Pancreas (tissue), 10 donors: ENCODE results near the gene PTPRM. TPM values are rescaled to one million over a fixed set of nuclear protein-coding genes. Genes with fewer than 3 reads are reported as not detected.

Experiments used
- ATAC-seq, 4 donors: fragments of 200-7000 bp; cut with Tn5 transposase; one replicate each; pipeline versions ENCODE4 v1.8.0 to v1.9.1; 2020; ENCODE audit warnings: mild to moderate bottlenecking in 4 of 4, moderate library complexity in 4 of 4
- DNase-seq, 6 donors: peaks; one replicate each; pipeline ENCODE4 v3.0.0-alpha.2; 2020
- FAIRE-seq: peaks from 2 replicates; lab custom pipeline; 2012; peaks lifted over from hg19 to GRCh38; lab: Jason Lieb, UNC
- H3K27ac ChIP-seq, 4 donors: fragments of 200-600 bp; sonication (generic); 1 replicate in 3 of 4; 2 replicates in 1 of 4; pipeline versions ENCODE4 v1.5.0 to v1.8.0; 2020
- H3K27me3 ChIP-seq, 4 donors: fragments of 200-600 bp; one replicate each; pipeline ENCODE4 v1.8.0; 2021
- H3K36me3 ChIP-seq, 3 donors: fragments of 200-600 bp; sonication (generic) in 1 of 3; one replicate each; pipeline versions ENCODE4 v1.5.0 to v1.8.0; 2020 to 2021
- H3K4me1 ChIP-seq, 3 donors: fragments of 200-600 bp; one replicate each; pipeline ENCODE4 v1.8.0; 2021
- H3K4me3 ChIP-seq, 4 donors: fragments of 200-600 bp; sonication (generic) in 2 of 4; one replicate each; pipeline versions ENCODE4 v1.5.0 to v1.8.0; 2020 to 2021
- H3K9me3 ChIP-seq, 4 donors: fragments of 200-600 bp; one replicate each; pipeline ENCODE4 v1.8.0; 2021
- WGBS, 2 donors: extraction: QIAGEN DNeasy Blood & Tissue Kit; methylation state at CpG; one replicate each; pipeline ENCODE4 v1.1.7; 2013; 5-methylcytosine and 5-hydroxymethylcytosine counted together
- intact Hi-C, 3 donors: fragments of 100-400 bp; cut with DNase I; formaldehyde crosslinking; loops; one replicate each; pipeline versions ENCODE4 v1.11.1 to v1.14.2; 2022
- polyA plus RNA-seq, 2 donors: library from polyadenylated mRNA; stranded (reverse); fragments of 200-250 nt; gene quantifications; one replicate each; pipeline ENCODE4 v1.2.3, GENCODE V29; 2013
- total RNA-seq, 6 donors: library from RNA; stranded (reverse); fragmentation: NEBNext Ultra II Directional in 4 of 6; extraction: Animal tissue kit (Norgen Biotek cat#: 25700) in 4 of 6; gene quantifications; one replicate each; pipeline versions ENCODE4 v1.2.1 to v1.2.4, GENCODE V29; 2021 to 2023
- TF ChIP-seq, protein P1 (sequence below), 4 donors: fragments of 200-600 bp; sonication (generic) in 3 of 4; IDR thresholded peaks; one replicate each; pipeline versions ENCODE4 v1.5.0 to v1.8.0; 2021; ENCODE audit warnings: antibody characterized with exemption in 4 of 4
- donor health status: healthy with polysubstance abuse.
- donor health status: DM: no; HTN: no; CAD: no; lungs with moderate emphysema.
- donor health status: DM: no; HTN: no; CAD: no.
- donor health status: control.
- donor health status: control.
- donor health status: Bipolar disorder and iron deficiency.
- donor health status: DM: yes; HTN: yes; CAD: no.
- donor health status: DM: no; HTN: no; CAD: no.
- donor health status: DM: no; HTN: no; CAD: no.
- donor health status: DM: yes; HTN: yes; CAD: no.

Gene PTPRM
- total and polyA plus RNA-seq, 8 donors: 14.5 to 50.7 (median 19.7) TPM

DNA sequence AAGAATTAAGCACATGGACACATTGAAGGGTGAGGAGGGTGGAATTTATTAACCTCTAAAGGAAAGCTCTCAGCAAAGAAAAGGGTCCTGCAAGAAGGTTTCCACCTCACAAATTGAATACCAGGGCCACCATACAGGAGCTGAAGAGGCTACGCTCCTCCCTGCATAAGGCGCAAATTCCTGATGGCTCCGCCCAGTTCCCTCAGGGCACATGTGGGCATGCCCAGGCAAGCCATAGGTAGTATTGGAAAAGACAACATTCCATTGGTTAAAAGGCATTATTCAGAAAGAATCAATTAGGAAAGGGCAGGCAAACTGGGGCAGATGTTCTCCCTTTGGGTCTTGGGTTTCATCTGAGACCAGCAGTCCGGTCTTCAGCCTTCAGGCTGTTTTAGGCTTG, 161.2 kb downstream of the PTPRM start:
- TF ChIP-seq, protein P1, sequence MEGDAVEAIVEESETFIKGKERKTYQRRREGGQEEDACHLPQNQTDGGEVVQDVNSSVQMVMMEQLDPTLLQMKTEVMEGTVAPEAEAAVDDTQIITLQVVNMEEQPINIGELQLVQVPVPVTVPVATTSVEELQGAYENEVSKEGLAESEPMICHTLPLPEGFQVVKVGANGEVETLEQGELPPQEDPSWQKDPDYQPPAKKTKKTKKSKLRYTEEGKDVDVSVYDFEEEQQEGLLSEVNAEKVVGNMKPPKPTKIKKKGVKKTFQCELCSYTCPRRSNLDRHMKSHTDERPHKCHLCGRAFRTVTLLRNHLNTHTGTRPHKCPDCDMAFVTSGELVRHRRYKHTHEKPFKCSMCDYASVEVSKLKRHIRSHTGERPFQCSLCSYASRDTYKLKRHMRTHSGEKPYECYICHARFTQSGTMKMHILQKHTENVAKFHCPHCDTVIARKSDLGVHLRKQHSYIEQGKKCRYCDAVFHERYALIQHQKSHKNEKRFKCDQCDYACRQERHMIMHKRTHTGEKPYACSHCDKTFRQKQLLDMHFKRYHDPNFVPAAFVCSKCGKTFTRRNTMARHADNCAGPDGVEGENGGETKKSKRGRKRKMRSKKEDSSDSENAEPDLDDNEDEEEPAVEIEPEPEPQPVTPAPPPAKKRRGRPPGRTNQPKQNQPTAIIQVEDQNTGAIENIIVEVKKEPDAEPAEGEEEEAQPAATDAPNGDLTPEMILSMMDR (IDR thresholded peaks at IDR 0.05): no peak
- H3K27me3 ChIP-seq: no peaks in the 10 kb centered on the region
- H3K27ac ChIP-seq: no peak overlapping the region
- peaks cover 31 to 36% (median 33%) of the 10 kb centered on the region in 3 donors for H3K4me1 ChIP-seq
- no peaks in the 10 kb centered on the region for H3K9me3 ChIP-seq
- 97 to 98% methylated on average over 4 of the region's 4 CpGs for WGBS, 2 donors
- H3K4me3 ChIP-seq: no peak overlapping the region
- FAIRE-seq (no peak), DNase-seq (no peak), ATAC-seq (peak in 1 of 4 donors; percentile 33)
- intact Hi-C loops: no loop called here
- no peaks in the 10 kb centered on the region for H3K36me3 ChIP-seq

DNA sequence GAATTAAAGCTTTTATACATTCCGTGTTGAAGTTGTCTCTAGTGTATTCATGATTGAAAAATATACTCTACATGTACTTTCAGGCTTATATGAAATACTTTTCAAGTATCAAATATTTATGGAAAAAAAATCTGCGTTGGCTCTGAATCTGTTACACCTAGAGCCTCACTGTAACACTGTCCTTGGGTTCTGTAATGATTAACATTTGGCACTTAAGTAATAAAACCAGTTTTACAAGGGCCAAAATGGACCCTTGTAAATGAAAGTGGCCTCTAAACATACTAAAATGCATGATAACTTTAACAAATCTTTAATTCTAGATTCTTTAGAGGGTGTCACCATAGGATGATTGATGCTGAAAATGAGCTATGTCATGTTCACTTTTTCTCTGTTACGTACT, 162.8 kb downstream of the PTPRM start:
- Histone ChIP-seq H3K9me3 (no peaks in the 10 kb centered on the region), H3K27me3 (no peaks in the 10 kb centered on the region), H3K4me1 (peaks cover 34 to 39% (median 37%) of the 10 kb centered on the region in 3 donors), H3K4me3 (no peak overlapping the region), H3K27ac (peak overlapping the region in 3 of 4 donors; percentile 11 to 63 (median 61)), H3K36me3 (no peaks in the 10 kb centered on the region)
- DNase-seq (no peak), FAIRE-seq (peak; percentile 49), ATAC-seq (peak; percentile 86 to 94 (median 93))
- intact Hi-C loops: no loop called here
- WGBS, 2 donors: 15 to 17% methylated on average over 3 of the region's 3 CpGs
- TF ChIP-seq, protein P1 (IDR thresholded peaks at IDR 0.05): no peak

- TF ChIP-seq, protein P1 (IDR thresholded peaks at IDR 0.05): no peak
- intact Hi-C loops: no loop called here
- Histone ChIP-seq H3K27ac (peak overlapping the region in 2 of 4 donors; percentile 61 to 63), H3K36me3 (no peaks in the 10 kb centered on the region), H3K27me3 (no peaks in the 10 kb centered on the region), H3K4me3 (no peak overlapping the region), H3K9me3 (no peaks in the 10 kb centered on the region), H3K4me1 (peaks cover 41 to 46% (median 45%) of the 10 kb centered on the region in 3 donors)
- ATAC-seq (no peak), DNase-seq (no peak), FAIRE-seq (no peak)
- WGBS, 2 donors: 39 to 46% methylated on average over 4 of the region's 4 CpGs
Measured at GRCh38 chr18:7730682-7731081, 163.6 kb downstream of the PTPRM start.

DNA sequence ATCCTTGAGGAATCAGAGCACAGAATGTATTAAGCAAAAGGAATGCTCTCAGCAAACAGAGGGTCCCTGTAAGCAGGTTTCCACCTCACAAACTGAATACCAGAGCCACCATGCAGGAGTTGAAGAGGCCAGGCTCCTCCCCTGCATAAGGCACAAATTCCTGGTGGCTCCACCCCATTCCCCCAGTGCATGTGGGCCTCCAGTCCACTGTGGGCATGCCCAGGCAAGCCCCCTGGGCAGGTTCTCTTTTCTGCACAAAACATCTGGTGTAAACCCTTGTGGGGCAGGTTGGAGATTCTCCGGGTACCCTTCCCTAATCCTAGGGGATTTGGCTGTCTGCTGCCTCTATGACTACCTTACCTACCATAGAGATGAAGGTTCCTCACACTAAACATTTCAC, 166.5 kb downstream of the PTPRM start:
- Histone ChIP-seq H3K27me3 (no peaks in the 10 kb centered on the region), H3K9me3 (no peaks in the 10 kb centered on the region), H3K27ac (no peak overlapping the region), H3K36me3 (no peaks in the 10 kb centered on the region), H3K4me1 (peaks cover 38 to 46% (median 44%) of the 10 kb centered on the region in 3 donors), H3K4me3 (no peak overlapping the region)
- TF ChIP-seq, protein P1 (IDR thresholded peaks at IDR 0.05): no peak
- DNase-seq: no peak
- intact Hi-C loops: no loop called here
- 100% methylated on average over 1 of the region's 1 CpG for WGBS, 2 donors
- FAIRE-seq: no peak
- no peak for ATAC-seq

- Histone ChIP-seq H3K27me3 (no peaks in the 10 kb centered on the region), H3K4me3 (no peak overlapping the region), H3K36me3 (no peaks in the 10 kb centered on the region), H3K4me1 (peaks cover 27 to 35% (median 34%) of the 10 kb centered on the region in 3 donors), H3K27ac (peak overlapping the region in 2 of 4 donors; percentile 68 to 70), H3K9me3 (no peaks in the 10 kb centered on the region)
- intact Hi-C loops: no loop called here
- ATAC-seq (peak in 2 of 4 donors; percentile 19 to 30), FAIRE-seq (no peak), DNase-seq (no peak)
- TF ChIP-seq, protein P1 (IDR thresholded peaks at IDR 0.05): peak in 1 of 4 donors; percentile 16
- 64 to 72% methylated on average over 4 of the region's 4 CpGs for WGBS, 2 donors
Measured at GRCh38 chr18:7735196-7735595, 168.1 kb downstream of the PTPRM start.
